Measurements from ENCODE around the gene STK38L. TPM values are rescaled to one million over a fixed set of nuclear protein-coding genes. Genes with fewer than 3 reads are reported as not detected.

STK38L gene
- total RNA-seq, 1 donor from 2014 or later = 15.7 TPM

DNA sequence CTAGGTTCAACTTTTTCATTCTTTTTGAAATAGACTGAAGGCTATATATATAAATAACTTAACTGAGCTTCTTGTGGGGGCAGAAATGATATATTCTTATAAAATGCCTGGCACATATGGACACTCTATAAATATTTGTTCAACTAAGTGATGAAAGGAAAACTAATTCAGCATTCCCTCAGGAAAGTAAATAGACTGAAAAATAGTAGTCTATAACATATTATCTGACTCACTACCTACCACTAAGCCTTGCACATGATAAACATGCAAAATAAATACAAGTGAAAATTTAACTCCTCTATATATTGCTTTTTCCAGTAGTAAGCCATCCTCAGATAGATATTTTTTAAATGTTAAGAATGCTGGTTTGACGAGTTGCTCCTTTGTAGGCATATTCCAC is 72.9 kb downstream of the STK38L start:
- no peak for DNase-seq (ENCODE audit: low read depth)

DNA sequence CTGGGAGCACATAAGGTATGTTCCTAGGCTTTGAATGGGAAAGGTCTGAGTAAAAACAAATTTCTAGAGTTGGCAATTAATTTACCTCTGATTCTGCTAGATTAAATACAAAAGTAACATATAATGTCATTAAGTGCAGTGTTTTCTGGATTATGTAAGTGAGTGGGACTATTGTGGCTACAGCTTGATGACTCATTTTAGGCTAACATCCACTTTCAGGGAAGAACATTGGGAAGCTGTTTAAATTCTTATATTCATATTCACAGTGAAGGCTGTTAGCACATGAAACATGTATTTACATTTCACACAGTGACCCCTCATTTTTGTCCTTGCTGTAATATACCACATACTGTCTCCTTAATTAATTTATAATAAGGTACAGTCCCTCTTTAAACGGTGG is 75.3 kb downstream of the STK38L start:
- DNase-seq (ENCODE audit: low read depth) = peak; percentile 73

DNA sequence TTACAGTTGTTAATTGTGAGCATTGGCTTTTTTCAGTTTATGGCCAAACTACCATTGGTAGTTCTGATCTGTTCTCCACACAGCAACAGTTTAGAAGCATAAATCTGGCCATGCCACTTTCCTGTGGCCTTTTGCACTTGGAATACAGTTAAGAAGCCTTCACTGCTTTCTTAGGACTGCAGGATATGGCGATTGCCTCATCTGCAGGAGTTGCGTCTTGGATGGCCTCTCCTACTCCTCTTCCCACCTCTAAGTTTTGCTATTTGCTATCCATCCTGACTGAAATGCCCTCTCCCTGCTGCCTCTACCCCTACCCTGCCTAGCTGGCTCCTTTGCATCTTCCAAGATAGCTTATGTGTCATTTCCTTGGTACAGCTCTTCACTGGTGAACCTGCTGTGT is 75.8 kb downstream of the STK38L start:
- no peak for DNase-seq (ENCODE audit: low read depth)

DNA sequence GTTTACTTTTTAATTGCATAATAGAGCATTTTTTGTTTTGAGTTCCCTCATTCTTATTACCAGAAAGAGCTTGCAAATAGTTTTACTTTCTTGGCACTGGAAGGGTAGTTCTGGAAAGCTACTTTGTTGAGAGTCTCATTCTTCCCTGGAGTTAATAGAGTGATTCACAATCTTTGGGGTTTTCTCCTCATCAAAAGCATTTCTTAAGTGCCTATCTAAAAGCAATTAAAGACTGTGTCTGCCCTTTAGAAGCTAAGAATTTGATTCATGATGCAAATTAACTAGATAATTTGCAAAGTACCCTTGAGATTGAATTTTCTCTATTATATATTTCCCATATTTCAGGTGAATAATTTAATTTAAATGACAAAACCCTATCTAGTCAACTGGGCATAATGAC is 80.4 kb downstream of the STK38L start:
- peak; percentile 35 for DNase-seq (ENCODE audit: low read depth)

DNA sequence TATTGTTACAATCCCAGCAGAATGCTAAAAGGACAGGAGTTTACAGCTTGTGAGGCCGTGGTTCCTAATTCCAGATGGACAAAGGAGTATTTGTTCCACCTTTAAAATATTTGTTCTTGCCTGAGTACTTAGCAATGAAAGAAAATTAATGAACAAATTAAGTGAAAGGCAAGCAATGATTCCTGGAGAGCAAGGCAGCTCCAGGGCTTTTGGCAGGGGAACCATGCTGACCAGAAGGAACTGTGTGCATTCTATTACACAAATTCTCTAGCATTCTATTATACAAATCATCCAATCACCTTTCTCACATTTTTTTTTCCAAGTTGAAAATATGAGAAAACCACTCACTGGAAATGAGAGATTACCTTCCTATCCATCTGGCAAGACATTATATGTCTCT is 86.8 kb downstream of the STK38L start:
- DNase-seq (ENCODE audit: low read depth) = peak; percentile 77

DNA sequence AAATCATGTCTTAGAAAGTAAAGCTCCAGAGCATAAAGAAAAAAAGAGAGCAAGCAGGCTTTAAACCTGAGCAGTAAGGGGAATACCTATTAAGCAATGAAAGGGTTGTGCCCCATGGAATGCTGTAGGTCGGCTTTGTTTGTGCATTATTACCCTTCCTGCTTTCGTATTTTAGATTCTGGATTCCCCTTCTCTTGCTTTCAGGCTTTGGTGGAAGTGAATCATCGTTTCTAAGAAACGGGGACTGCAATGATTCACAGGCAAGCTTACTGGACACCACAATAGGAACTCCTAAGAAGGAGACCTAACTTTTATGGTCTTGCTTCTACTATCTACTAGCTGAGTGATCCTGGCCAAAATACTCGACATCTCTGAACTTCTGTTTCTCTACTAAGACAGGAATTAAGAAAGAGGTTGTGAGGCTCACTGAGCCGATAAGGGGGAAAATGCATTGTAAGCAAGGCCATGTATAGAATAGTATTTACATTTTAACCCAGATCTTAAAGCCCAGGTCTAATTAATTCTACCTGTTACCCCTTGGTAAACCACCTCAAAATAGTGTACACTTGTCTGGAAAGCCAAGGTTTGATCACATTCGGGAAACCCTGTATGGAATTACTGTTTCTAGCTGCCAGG is 87.3 kb downstream of the STK38L start:
- peak; percentile 100 for DNase-seq (ENCODE audit: low read depth)

DNA sequence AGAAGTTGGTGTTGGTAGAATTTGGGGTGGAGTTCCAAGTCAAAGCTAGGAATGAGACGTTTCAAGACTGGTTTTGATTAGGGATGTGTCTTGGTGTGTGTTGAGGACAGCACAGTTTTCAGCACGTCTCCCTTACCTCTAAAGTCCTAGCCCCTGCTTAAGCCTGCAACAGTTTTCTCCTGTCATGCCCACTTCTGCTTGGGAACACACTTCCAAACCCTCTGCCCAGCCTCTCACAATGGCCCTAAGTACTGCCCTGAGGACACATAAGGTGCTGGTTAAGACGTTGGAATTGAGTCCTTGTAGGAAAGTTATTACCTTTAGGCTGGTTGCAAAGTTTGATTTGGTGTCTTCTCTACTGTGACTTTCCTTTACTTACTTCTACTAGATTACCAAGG is 87.8 kb downstream of the STK38L start:
- DNase-seq (ENCODE audit: low read depth) = no peak

DNA sequence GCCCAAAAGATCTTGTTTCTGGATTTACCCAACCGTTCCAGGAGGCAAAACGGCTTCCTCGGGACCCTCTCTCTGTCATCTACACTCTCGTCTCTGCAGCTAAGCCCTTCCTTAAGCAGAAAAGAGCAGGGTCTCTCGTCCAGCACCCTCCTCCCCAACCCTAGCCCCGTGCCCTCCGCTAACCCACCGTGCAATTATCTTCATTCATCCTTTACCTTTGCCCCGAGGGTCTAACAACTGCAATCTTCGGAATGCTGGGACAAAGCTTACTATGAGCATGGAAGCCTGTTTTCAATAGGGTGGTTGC is 88.3 kb downstream of the STK38L start:
- no peak for DNase-seq (ENCODE audit: low read depth)

DNA sequence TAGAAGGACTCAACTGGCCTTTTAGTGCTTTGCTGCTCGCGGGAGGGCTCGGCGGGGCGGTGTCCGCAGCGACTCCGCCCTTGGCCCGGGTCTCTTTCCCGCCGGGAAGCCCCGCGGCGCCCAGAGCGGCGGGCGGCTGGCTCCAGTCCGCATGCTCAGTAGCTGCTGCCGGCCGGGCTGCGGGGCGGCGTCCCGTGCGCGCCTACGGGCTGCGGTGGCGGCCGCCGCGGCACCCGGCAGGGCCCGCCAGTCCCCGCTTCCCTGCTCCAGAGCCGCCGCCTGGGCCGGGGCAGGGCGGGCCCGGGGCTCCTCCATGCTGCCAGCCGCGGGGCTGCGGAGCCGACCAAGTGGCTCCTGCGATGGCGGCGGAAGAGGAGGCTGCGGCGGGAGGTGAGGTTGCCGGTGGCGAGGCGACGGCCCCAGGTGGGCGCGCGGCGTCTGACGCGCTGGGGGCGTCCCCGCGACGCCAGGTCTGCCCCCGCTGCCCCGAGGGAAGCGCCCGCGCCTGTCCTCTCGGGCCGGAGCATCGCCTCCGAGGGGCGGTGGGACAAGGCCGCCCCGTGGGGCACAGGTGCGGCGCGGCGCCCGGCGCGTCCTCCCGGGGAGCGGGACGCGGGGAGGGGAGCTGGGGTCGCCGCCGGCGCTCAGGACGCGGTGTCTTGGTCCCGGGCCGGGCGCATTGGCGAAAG is 88.8 kb downstream of the STK38L start, which contains the start of gene BMAL2:
Gene BMAL2 (plus strand): TSS at position 123 of the 689 bp plus-strand sequence. CDS start 237 bp downstream, at position 360.
- DNase-seq (ENCODE audit: low read depth) = no peak

DNA sequence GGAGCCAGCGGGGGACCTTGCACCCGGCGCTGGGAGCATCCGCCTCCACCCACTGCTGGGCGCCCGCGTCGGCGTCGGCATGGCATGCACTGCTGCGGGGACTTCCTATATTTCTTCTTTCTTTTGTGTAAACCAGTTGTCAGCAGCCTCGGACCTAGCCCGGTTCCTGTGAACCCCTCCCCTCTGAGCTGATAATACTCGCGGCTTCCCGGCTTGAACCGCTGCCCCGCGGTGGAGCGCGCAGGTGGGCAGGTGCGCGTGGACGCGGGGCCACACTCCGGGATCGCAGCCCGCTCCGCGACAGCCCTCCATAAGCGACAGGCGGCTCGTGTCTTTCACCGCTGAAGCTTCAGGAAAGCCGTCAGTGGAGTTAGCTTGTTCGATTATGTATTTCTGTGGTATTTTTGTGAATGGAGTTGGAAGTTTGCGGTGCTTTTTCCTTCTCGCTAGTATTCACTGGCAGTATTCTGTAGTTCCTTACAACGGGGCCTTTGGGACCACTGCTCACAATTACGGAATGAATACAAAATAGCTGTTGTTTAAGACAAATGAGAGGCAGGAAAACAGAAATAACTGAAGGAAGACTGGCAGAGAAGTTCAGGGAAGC is 89.4 kb downstream of the STK38L start:
- DNase-seq (ENCODE audit: low read depth) = no peak

DNA sequence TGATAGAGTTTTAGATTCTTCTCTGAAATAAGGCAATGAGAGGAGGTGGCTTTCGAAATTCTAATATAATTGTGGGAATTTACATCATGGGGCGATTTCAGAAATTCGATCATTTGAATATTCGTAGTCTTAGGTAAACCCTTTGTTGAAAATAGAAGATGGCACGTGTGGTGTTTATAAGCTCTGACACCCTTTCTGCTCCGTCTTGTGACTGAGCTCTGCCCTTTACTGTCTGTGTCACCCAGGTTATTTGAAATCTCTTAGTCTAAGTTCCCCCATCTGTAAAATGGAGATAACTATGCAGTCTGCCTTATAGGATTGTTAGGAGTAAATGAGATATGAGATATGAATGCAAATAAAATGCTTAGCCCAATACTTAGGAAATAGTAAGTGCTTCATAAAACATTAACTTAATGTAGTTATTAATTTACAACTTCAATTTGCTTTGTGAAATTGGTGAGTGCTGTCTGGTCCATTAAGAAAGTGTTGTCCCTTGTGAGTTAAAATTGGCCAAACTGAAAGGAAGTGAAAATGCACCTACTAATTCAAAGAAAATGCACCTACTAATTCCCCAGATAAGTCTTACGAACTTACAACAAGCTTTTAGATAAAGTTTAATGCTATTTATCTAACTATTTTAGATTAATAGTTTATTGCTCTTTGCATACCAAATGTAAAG is 90.1 kb downstream of the STK38L start:
- DNase-seq (ENCODE audit: low read depth) = peak; percentile 49

DNA sequence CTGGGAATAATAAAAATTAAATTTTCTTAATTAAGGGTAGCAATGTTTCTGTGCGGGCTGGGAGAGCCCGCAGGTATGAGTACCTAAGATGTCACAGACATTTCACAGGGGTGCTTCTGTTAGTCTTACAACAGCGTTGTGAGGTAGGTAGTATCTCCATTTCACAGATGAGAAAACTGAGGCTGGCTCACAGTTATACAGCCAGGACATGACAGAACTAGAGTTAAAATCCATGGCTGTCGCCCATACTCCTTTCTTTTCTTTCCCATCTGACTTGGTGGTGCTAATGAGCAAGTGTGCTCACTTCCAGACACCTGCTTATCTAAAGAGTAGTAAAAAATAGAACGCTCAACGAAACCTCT is 90.6 kb downstream of the STK38L start:
- DNase-seq (ENCODE audit: low read depth) = no peak

DNA sequence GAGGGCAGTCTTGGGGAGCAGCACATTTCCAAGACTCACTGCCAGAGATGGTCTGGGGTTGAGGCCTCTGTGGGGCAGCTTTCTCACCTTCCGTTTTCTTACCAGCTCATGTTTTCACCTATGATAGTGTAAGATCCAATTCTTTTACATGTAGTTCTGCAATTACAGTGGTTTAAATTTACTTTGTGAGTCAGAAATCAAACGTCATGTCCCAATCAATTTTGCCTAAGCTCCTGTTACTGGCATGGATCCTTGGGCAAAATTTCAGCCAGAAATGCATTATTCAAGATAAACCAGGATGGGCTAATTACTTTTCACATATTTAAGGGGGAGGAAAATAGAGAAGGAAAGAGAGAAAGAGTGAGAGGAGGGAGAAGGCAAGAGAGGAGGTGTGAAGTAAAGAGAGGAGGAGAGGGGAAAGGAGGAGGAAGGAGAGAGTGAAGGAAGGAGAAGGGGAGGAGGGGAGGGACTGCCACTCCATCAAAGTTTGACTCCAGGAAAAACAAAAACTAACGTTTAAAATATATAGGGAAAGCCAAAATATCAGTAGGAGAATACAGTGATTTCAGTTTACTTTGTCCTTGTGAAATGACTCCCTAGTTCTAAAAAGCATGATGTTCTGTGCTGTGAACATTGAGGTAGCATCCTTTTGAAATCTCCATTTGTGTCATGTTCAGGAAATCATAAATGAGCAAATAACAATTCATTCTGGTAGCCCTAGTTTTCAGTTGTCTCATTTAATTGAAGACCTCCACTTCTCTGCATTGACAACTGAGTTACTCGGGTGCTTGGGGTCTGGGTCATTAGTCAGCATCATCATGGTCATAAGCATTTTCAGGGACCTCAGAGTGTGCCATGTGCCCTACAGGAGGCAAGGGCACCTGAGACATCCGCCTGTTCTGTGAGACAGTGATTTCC is 91.5 kb downstream of the STK38L start:
- peak; percentile 27 for DNase-seq (ENCODE audit: low read depth)

DNA sequence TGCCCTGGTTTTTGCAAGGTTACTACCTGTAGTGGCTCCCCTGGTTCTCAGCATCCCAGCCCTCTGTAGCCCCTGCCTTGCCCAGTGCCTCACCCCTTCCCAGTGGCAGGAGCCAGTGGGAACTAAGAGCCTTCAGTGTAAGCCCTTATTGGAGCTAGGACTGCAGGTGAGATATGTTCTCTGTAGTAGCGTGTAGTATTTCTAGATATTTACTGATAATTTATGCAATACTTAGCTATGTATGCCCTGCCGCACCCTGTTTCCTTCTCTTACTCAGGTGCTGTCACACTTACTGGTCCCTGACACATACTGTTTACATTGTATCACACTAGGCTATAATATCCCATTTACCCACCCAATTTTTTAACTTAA is 92.2 kb downstream of the STK38L start:
- DNase-seq (ENCODE audit: low read depth) = peak; percentile 23

DNA sequence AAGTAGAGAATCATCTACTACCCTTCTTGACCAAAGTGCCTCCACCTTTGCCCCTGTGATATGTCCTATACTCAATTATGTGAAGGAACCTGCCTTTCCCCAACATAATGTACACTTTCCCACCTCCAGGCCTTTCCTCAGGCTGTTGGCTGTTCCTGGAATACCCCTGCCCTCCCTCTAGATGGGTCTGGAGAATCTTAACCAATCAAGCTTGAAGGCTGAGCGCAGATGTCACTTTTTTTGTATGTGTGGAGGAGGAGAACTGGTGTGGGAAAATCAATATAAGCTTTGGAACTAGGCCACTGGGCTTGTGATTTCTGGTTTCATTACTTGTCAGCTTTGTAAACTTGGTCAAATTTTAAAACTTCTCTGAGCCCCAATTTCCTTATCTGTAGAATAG is 93.3 kb downstream of the STK38L start:
- DNase-seq (ENCODE audit: low read depth) = no peak

DNA sequence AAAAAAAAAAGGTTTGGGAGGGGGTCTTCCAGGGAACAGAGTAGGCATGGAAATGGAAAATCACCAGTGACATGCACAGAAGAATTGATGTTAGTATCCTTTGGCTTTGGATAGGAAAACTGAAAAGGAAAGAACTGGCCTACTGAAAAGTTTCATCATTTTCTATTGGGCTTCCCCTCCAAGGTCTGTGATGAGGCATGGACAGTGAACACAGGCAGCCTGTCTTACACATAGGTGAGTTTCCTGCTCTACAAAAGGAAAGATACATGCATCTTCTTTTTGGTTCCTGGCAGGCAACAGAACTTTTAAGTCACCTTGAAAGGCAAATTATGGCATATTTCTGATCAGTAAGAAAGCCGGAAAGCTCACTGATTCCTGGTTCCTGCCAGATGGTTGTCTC is 94.4 kb downstream of the STK38L start:
- DNase-seq (ENCODE audit: low read depth) = no peak

DNA sequence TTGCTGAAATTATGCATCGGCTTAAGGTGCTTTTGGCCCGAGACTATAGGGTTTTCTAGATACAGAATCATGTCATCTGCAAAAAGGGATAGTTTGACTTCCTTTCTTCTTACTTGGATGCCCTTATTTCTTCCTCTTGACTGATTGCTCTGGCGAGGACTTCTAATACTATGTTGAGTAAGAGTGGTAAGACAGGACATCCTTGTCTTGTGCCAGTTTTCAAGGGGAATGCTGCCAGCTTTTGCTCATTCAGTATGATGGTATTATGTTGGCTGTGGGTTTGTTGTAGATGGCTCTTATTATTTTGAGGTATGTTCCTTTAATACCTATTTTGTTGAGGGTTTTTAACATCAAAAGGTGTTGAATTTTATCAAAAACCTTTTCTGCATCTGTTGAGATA is 96.9 kb downstream of the STK38L start:
- DNase-seq (ENCODE audit: low read depth) = no peak

DNA sequence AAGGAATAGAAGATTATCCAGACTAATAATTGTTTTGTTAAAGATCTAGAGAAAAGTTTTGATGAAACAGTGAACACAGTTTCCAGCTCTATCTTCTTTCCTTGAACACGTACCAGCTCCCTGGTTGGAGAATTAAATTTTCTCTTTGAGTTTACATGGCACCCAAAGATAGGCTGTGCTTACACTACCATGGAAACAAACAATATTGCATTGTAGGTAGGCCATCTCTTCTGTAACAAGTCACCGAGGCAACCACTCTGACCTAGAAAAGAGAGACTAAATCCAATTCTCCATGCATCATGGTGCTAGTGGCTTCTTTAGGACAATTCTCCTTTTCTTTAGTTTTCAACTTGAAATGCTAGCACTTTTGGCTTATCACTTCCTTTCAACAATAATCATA is 98.5 kb downstream of the STK38L start:
- no peak for DNase-seq (ENCODE audit: low read depth)

DNA sequence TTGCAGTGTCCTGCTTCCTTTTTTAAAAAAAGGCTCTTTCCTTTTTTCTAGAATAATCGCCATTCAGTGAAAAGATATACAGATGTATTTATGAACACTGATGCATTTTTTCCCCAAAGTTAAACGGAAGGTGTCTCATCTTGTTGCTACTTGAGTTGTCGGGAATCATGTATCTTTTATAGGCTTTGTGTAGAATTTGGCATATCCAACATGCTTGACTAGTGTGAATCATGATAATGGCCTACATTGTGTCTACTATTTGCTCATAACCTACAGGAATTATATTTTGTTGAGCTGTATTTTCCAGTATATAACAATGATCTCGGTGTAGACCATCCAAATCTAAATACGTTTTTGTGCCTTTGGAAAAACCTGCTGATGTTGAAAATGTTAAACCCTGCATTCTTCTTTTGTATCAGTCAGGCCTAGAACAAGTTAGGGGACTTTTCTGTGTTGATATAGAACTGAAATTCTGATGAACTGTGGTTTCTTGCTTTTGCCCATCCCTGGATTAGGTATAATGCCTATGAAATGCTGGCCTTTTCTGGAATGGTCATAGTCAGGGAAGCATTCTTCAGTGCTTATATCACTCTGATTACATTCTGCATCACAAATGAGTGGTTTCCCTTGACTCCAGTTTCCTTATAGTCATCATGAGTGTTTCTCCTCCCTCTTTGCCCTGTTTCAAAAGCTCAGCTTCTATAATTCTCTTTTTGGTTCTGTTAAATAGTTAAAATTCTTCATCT is 99.3 kb downstream of the STK38L start:
- DNase-seq (ENCODE audit: low read depth) = peak; percentile 97

DNA sequence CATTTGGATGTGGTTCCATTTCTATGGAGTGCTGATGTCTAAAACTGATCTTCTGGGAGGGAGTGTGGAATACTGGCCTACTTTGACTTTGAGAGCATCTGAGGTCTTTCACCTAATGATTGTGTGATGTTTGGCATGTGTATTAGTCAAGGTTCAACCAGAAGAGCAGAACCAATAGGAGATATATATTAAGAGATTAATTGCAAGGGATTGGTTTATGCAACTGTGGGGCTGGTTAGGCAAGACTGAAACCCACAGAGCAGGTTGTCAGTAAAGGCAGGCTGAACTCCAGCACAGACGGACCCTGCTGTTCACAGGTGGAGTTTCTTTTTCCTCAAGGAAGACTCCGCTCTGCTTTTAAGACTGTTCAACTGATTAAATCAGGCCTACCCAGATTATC is 100.2 kb downstream of the STK38L start:
- DNase-seq (ENCODE audit: low read depth) = peak; percentile 38

DNA sequence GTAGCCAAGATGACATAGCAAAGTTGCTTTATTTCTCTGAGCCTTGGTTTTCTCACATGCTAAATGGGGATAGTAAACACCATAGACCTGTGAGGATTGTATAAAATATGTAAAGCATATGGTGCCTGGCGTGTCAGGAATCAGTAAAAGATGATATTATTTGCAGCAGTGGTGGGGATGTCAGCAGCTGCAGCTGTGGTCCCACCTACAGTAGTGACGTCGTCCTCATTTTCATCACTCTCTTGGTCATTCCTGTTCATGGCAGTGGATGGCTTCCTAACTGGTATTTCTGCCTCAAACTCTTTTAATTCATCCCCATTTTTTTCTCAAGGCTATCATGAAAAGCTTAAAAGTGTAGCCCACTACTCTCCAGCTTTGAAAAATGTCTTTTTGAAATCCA is 100.7 kb downstream of the STK38L start:
- DNase-seq (ENCODE audit: low read depth) = no peak

Measured in renal cortical epithelial cell (primary cell).